HEK293 (cell line): ENCODE results near the gene ATF1.
A peak's percentile ranks its signal among the peaks of the same experiment; 100 is the strongest.

ENCODE experiments used
- BCL11B ChIP-seq: fragments of 450-650 bp; formaldehyde crosslinking; IDR thresholded peaks from 2 replicates; pipeline ENCODE4 v1.5.1; 2016; ENCODE audit warnings: low read depth, missing biosample characterization, missing genetic modification characterization
- KLF10 ChIP-seq: fragments of 450-650 bp; IDR thresholded peaks from 2 replicates; pipeline ENCODE4 v1.5.1; 2018; ENCODE audit warnings: missing biosample characterization, mild to moderate bottlenecking, missing genetic modification characterization
- KLF16 ChIP-seq: fragments of 450-650 bp; formaldehyde crosslinking; IDR thresholded peaks from 2 replicates; pipeline ENCODE4 v1.5.1; 2017; ENCODE audit warnings: missing biosample characterization, missing genetic modification characterization
- MZF1 ChIP-seq: fragments of 450-650 bp; formaldehyde crosslinking; IDR thresholded peaks from 2 replicates; pipeline ENCODE4 v1.5.1; 2017; ENCODE audit warnings: missing biosample characterization, missing genetic modification characterization, borderline replicate concordance
- REST ChIP-seq: fragments of 450-650 bp; formaldehyde crosslinking; IDR thresholded peaks from 2 replicates; pipeline ENCODE4 v1.5.1; 2016; ENCODE audit warnings: missing biosample characterization, missing genetic modification characterization
- SCRT2 ChIP-seq: fragments of 450-650 bp; formaldehyde crosslinking; IDR thresholded peaks from 2 replicates; pipeline ENCODE4 v1.5.1; 2016; ENCODE audit warnings: missing biosample characterization, missing genetic modification characterization
- SP2 ChIP-seq: fragments of 450-650 bp; formaldehyde crosslinking; IDR thresholded peaks from 2 replicates; pipeline ENCODE4 v1.5.1; 2016; ENCODE audit warnings: missing biosample characterization, missing genetic modification characterization
- SP7 ChIP-seq: fragments of 450-650 bp; formaldehyde crosslinking; IDR thresholded peaks from 2 replicates; pipeline ENCODE4 v1.5.1; 2016; ENCODE audit warnings: missing biosample characterization, missing genetic modification characterization
- YY1 ChIP-seq: fragments of 450-650 bp; formaldehyde crosslinking; IDR thresholded peaks from 2 replicates; pipeline ENCODE4 v1.5.1; 2018; ENCODE audit warnings: missing biosample characterization, missing genetic modification characterization
- YY2 ChIP-seq: fragments of 450-650 bp; formaldehyde crosslinking; IDR thresholded peaks from 2 replicates; pipeline ENCODE4 v1.5.1; 2016; ENCODE audit warnings: missing biosample characterization, missing genetic modification characterization
- ZBTB11 ChIP-seq: fragments of 450-650 bp; formaldehyde crosslinking; conservative IDR thresholded peaks from 2 replicates; pipeline ENCODE4 v1.5.1; 2016; ENCODE audit warnings: low read depth, missing biosample characterization, missing genetic modification characterization
- ZBTB48 ChIP-seq: fragments of 450-650 bp; formaldehyde crosslinking; IDR thresholded peaks from 2 replicates; pipeline ENCODE4 v1.5.1; 2016; ENCODE audit warnings: missing biosample characterization, missing genetic modification characterization
- ZBTB8A ChIP-seq: fragments of 450-650 bp; formaldehyde crosslinking; IDR thresholded peaks from 2 replicates; pipeline ENCODE4 v1.5.1; 2016; ENCODE audit warnings: missing biosample characterization, missing genetic modification characterization
- ZNF133 ChIP-seq: fragments of 450-650 bp; formaldehyde crosslinking; IDR thresholded peaks from 2 replicates; pipeline ENCODE4 v1.5.1; 2016; ENCODE audit warnings: missing biosample characterization, missing genetic modification characterization
- ZNF175 ChIP-seq: fragments of 450-650 bp; formaldehyde crosslinking; IDR thresholded peaks from 2 replicates; pipeline ENCODE4 v1.5.1; 2016; ENCODE audit warnings: missing biosample characterization, missing genetic modification characterization
- ZNF2 ChIP-seq: fragments of 450-650 bp; formaldehyde crosslinking; IDR thresholded peaks from 2 replicates; pipeline ENCODE4 v1.5.1; 2016; ENCODE audit warnings: missing biosample characterization, missing genetic modification characterization
- ZNF214 ChIP-seq: fragments of 450-650 bp; formaldehyde crosslinking; IDR thresholded peaks from 2 replicates; pipeline ENCODE4 v1.5.1; 2017; ENCODE audit warnings: missing biosample characterization, mild to moderate bottlenecking, missing genetic modification characterization, borderline replicate concordance
- ZNF335 ChIP-seq: fragments of 450-650 bp; formaldehyde crosslinking; conservative IDR thresholded peaks from 2 replicates; pipeline ENCODE4 v1.5.1; 2016; ENCODE audit warnings: missing biosample characterization, missing genetic modification characterization
- ZNF341 ChIP-seq: fragments of 450-650 bp; formaldehyde crosslinking; IDR thresholded peaks from 2 replicates; pipeline ENCODE4; 2016; ENCODE audit warnings: low read depth, missing biosample characterization, missing genetic modification characterization
- ZNF366 ChIP-seq: fragments of 450-650 bp; formaldehyde crosslinking; conservative IDR thresholded peaks from 2 replicates; pipeline ENCODE4 v1.5.1; 2016; ENCODE audit warnings: missing biosample characterization, missing genetic modification characterization
- ZNF37A ChIP-seq: fragments of 450-650 bp; IDR thresholded peaks from 2 replicates; pipeline ENCODE4 v1.5.1; 2018; ENCODE audit warnings: missing biosample characterization, missing genetic modification characterization
- ZNF398 ChIP-seq: fragments of 450-650 bp; formaldehyde crosslinking; IDR thresholded peaks from 2 replicates; pipeline ENCODE4 v1.5.1; 2017; ENCODE audit warnings: missing biosample characterization, missing genetic modification characterization
- ZNF514 ChIP-seq: fragments of 450-650 bp; formaldehyde crosslinking; IDR thresholded peaks from 2 replicates; pipeline ENCODE4 v1.5.1; 2016; ENCODE audit warnings: missing biosample characterization, missing genetic modification characterization
- ZNF585B ChIP-seq: fragments of 450-650 bp; formaldehyde crosslinking; IDR thresholded peaks from 2 replicates; pipeline ENCODE4 v1.5.1; 2016; ENCODE audit warnings: missing biosample characterization, missing genetic modification characterization
- ZSCAN18 ChIP-seq: fragments of 450-650 bp; formaldehyde crosslinking; IDR thresholded peaks from 2 replicates; pipeline ENCODE4 v1.5.1; 2016; ENCODE audit warnings: missing biosample characterization, missing genetic modification characterization
- ZSCAN5A ChIP-seq: fragments of 450-650 bp; formaldehyde crosslinking; IDR thresholded peaks from 2 replicates; pipeline ENCODE4 v1.5.1; 2016; ENCODE audit warnings: missing biosample characterization, missing genetic modification characterization

Gene ATF1

GRCh38 chr12:50763639-50764285, at the start of gene ATF1 (continued):
- 0 out of 2 replicates have a peak, but pooled peaks have one; percentile 12 for TF ChIP-seq REST (tag by site-specific recombination)
- 0 out of 2 replicates have a peak, but pooled peaks have one; percentile 22 for TF ChIP-seq ZNF366
- 0 out of 2 replicates have a peak, but pooled peaks have one; percentile 20 for TF ChIP-seq ZNF341
- peak; percentile 74 for TF ChIP-seq KLF16 (tag by site-specific recombination)
- no peak for TF ChIP-seq ZSCAN18 (tag by site-specific recombination)
- peak; percentile 94 for TF ChIP-seq ZBTB48
- peak; percentile 56 for TF ChIP-seq SP2 (tag by site-specific recombination)
- peak; percentile 95 for TF ChIP-seq SCRT2 (tag by site-specific recombination)
- peak; percentile 91 for TF ChIP-seq ZNF335 (tag by site-specific recombination)
- TF ChIP-seq ZBTB11 (tag by site-specific recombination) = peak; percentile 92
- TF ChIP-seq BCL11B = 0 out of 2 replicates have a peak, but pooled peaks have one; percentile 39
- no peak for TF ChIP-seq MZF1
- TF ChIP-seq ZNF585B = no peak
- TF ChIP-seq ZNF2 (tag by site-specific recombination) = 0 out of 2 replicates have a peak, but pooled peaks have one; percentile 74
- TF ChIP-seq YY2 (tag by site-specific recombination) = peak; percentile 78
- no peak for TF ChIP-seq ZNF133
- peak; percentile 94 for TF ChIP-seq ZNF398 (tag by site-specific recombination)
- TF ChIP-seq ZNF214 (tag by site-specific recombination) = no peak
- TF ChIP-seq YY1 (tag by site-specific recombination) = peak; percentile 90
- TF ChIP-seq SP7 (tag by site-specific recombination) = peak; percentile 75; the same call in 1 of the 2 replicates
- TF ChIP-seq ZBTB8A (tag by site-specific recombination) = peak; percentile 48
- no peak for TF ChIP-seq ZNF37A (tag by site-specific recombination)
- TF ChIP-seq KLF10 (tag by site-specific recombination) = peak; percentile 41; the same call in 1 of the 2 replicates
- no peak for TF ChIP-seq ZSCAN5A (tag by site-specific recombination)
- TF ChIP-seq ZNF514 (tag by site-specific recombination) = no peak
- no peak for TF ChIP-seq ZNF175 (tag by site-specific recombination)
